CD4-positive, alpha-beta T cell (primary cell): ENCODE data around the gene KRT83. TPM values are rescaled to one million over a fixed set of nuclear protein-coding genes. Genes with fewer than 3 reads are reported as not detected.

ENCODE experiments used
- ATAC-seq: fragments of 200-7000 bp; cut with Tn5 transposase; one replicate; pipeline ENCODE4 v1.10.0; 2022; ENCODE audit warnings: mild to moderate bottlenecking; ENCODE audit not compliant: poor library complexity
- CTCF ChIA-PET: fragments of 350-600 bp; sonication (Branson Sonifier 250); formaldehyde crosslinking; loops from one replicate; lab custom pipeline; 2021; ENCODE audit warnings: antibody characterized with exemption, inconsistent platforms; lab: Charles Lee
- POLR2A ChIA-PET: fragments of 350-600 bp; sonication (Branson Sonifier 250); formaldehyde crosslinking; loops from one replicate; lab custom pipeline; 2021; ENCODE audit warnings: antibody characterized with exemption, inconsistent platforms; lab: Charles Lee
- DNase-seq, 14 experiments: peaks; one replicate each; pipeline ENCODE4 v3.0.0-alpha.2; 2013 to 2020; ENCODE audit warnings: mixed read lengths in 2 of 14
- H3K27ac ChIP-seq, 2 donors: one replicate each; pipeline versions ENCODE4 v1.5.1 to v1.7.0; 2013; ENCODE audit warnings: low read length in 2 of 2, low read depth in 1 of 2, mild to moderate bottlenecking in 1 of 2
- H3K27me3 ChIP-seq, 2 experiments: 1 replicate in 1 of 2; 2 replicates in 1 of 2; pipeline versions ENCODE4 v1.6.1 to v1.7.0; 2013; ENCODE audit warnings: low read length in 2 of 2, control low read depth in 1 of 2, mild to moderate bottlenecking in 1 of 2, moderate library complexity in 1 of 2; ENCODE audit not compliant: insufficient read depth in 2 of 2, control insufficient read depth in 1 of 2
- H3K36me3 ChIP-seq: one replicate; pipeline ENCODE4 v1.6.1; 2013; ENCODE audit warnings: low read length, control low read depth; ENCODE audit not compliant: insufficient read depth
- H3K4me1 ChIP-seq: one replicate; pipeline ENCODE4 v1.6.1; 2013; ENCODE audit warnings: low read length, control low read depth; ENCODE audit not compliant: insufficient read depth
- H3K4me3 ChIP-seq: one replicate; pipeline ENCODE4 v1.5.1; 2013; ENCODE audit warnings: mild to moderate bottlenecking, low read length, moderate library complexity
- H3K9me3 ChIP-seq, 2 experiments: 1 replicate in 1 of 2; 2 replicates in 1 of 2; pipeline versions ENCODE4 v1.6.1 to v1.7.0; 2013; ENCODE audit warnings: low read length in 2 of 2, mild to moderate bottlenecking in 2 of 2, control low read depth in 1 of 2, moderate library complexity in 1 of 2; ENCODE audit not compliant: control insufficient read depth in 1 of 2, insufficient read depth in 1 of 2
- H3K27ac Mint-ChIP-seq: one replicate; pipeline ENCODE4 v1.8.0; 2020; ENCODE audit warnings: mixed read lengths
- H3K27me3 Mint-ChIP-seq: one replicate; pipeline ENCODE4 v1.8.0; 2021; ENCODE audit warnings: mixed read lengths
- H3K36me3 Mint-ChIP-seq: one replicate; pipeline ENCODE4 v1.8.0; 2021; ENCODE audit warnings: low read depth, mixed read lengths
- H3K4me1 Mint-ChIP-seq: one replicate; pipeline ENCODE4 v1.8.0; 2021; ENCODE audit warnings: low read depth, mixed read lengths
- H3K4me3 Mint-ChIP-seq: one replicate; pipeline ENCODE4 v1.8.0; 2020; ENCODE audit warnings: mild to moderate bottlenecking, mixed read lengths
- H3K9me3 Mint-ChIP-seq: one replicate; pipeline ENCODE4 v1.8.0; 2020; ENCODE audit warnings: mixed read lengths
- CTCF ChIP-seq: fragments of 200-600 bp; IDR thresholded peaks from one replicate; pipeline ENCODE4 v1.8.0; 2022; ENCODE audit warnings: antibody characterized with exemption, mild to moderate bottlenecking
- intact Hi-C, 2 experiments: fragments of 100-400 bp; cut with DNase I in 1 of 2; cut with micrococcal nuclease in 1 of 2; formaldehyde crosslinking; loops; one replicate each; pipeline versions ENCODE4 v1.15.1 to v1.9.0; 2023 to 2025; cut with DNase I, micrococcal nuclease
- total RNA-seq, 174 experiments: library from RNA in 2 of 174; stranded (reverse) in 2 of 174; gene quantifications; one replicate each; pipeline ENCODE4 v1.2.3 and lab custom pipeline; 2021 to 2026

The KRT83 gene
- total RNA-seq, 2 experiments from 2014 or later = not detected

- Mint-ChIP-seq H3K9me3 (no peaks in the 10 kb centered on the region), H3K36me3 (no peaks in the 10 kb centered on the region), H3K27ac (no peak overlapping the region), H3K27me3 (peaks cover 7% of the 10 kb centered on the region), H3K4me3 (no peak overlapping the region), H3K4me1 (no peaks in the 10 kb centered on the region)
- no peak for TF ChIP-seq CTCF
- CTCF ChIA-PET = no interaction called here
- H3K9me3 ChIP-seq = peaks cover 0 to 4% of the 10 kb centered on the region in 2 experiments
- no peak for ATAC-seq
- H3K36me3 ChIP-seq = no peaks in the 10 kb centered on the region
- H3K27ac ChIP-seq = no peak overlapping the region
- no peak overlapping the region for H3K4me3 ChIP-seq
- no peaks in the 10 kb centered on the region for H3K4me1 ChIP-seq
- peaks cover 0 to 6% of the 10 kb centered on the region in 2 experiments for H3K27me3 ChIP-seq
- intact Hi-C loops = no loop called here
- no peak for DNase-seq
- POLR2A ChIA-PET = no interaction called here
Observed at GRCh38 chr12:52334185-52334584, 13.0 kb upstream of the KRT83 start.

GRCh38 chr12:52333321-52333720 is 12.1 kb upstream of the KRT83 start:
- Histone ChIP-seq H3K27me3 (peaks cover 0 to 6% of the 10 kb centered on the region in 2 experiments), H3K27ac (no peak overlapping the region), H3K4me1 (no peaks in the 10 kb centered on the region), H3K4me3 (no peak overlapping the region), H3K36me3 (no peaks in the 10 kb centered on the region), H3K9me3 (peaks cover 0 to 4% of the 10 kb centered on the region in 2 experiments)
- ATAC-seq (no peak), DNase-seq (no peak)
- H3K9me3 Mint-ChIP-seq = no peaks in the 10 kb centered on the region
- no peak overlapping the region for H3K4me3 Mint-ChIP-seq
- ChIA-PET CTCF (no interaction called here), POLR2A (no interaction called here)
- no peak overlapping the region for H3K27ac Mint-ChIP-seq
- H3K4me1 Mint-ChIP-seq = no peaks in the 10 kb centered on the region
- TF ChIP-seq CTCF = no peak
- H3K27me3 Mint-ChIP-seq = peaks cover 7% of the 10 kb centered on the region
- intact Hi-C loops = no loop called here
- no peaks in the 10 kb centered on the region for H3K36me3 Mint-ChIP-seq

GRCh38 chr12:52332381-52332780 is 11.2 kb upstream of the KRT83 start:
- DNase-seq (no peak), ATAC-seq (no peak)
- Histone ChIP-seq H3K4me1 (peaks cover 6% of the 10 kb centered on the region), H3K9me3 (peaks cover 0 to 4% of the 10 kb centered on the region in 2 experiments), H3K27ac (no peak overlapping the region), H3K36me3 (no peaks in the 10 kb centered on the region), H3K27me3 (peaks cover 0 to 6% of the 10 kb centered on the region in 2 experiments), H3K4me3 (no peak overlapping the region)
- intact Hi-C loops = no loop called here
- CTCF ChIA-PET = no interaction called here
- H3K27me3 Mint-ChIP-seq = peaks cover 11% of the 10 kb centered on the region
- no peak overlapping the region for H3K27ac Mint-ChIP-seq
- H3K9me3 Mint-ChIP-seq = no peaks in the 10 kb centered on the region
- no peaks in the 10 kb centered on the region for H3K36me3 Mint-ChIP-seq
- no peak for TF ChIP-seq CTCF
- H3K4me1 Mint-ChIP-seq = peaks cover 4% of the 10 kb centered on the region
- no peak overlapping the region for H3K4me3 Mint-ChIP-seq
- POLR2A ChIA-PET = no interaction called here
